GM18502 (cell line): Measurements from ENCODE around the gene GPR15LG.
"Not testable (repeated sequence)": the region's sequence is repeated elsewhere in the genome, so short reads cannot be mapped to it uniquely, and the experiment has no call there.

Experiments
- ATAC-seq: cut with Tn5 transposase; IDR thresholded peaks from one replicate; pipeline ENCODE4 v1.9.1; 2021; ENCODE audit warnings: mild to moderate bottlenecking; ENCODE audit not compliant: unreplicated experiment, poor library complexity

Gene GPR15LG

DNA sequence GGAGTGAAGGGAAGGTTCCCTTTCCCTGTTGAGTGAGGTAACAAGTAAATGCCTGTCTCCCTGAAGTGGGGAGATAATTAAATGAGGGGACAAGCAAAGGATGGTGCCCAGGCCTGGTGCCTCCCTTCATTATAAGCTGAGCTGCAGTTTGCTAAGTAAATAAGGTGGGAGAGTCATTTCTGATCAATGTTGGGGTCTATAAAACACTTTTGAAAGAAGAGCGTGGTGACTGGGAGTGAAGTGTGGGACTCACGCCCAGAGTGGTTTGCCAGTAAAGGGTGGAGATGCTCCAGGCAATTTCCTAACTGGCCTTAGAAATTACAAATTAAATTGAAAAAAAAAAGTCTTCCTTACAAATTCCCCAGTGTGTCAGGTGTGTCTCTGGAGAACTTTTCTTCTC is 9.6 kb upstream of the GPR15LG start:
- no peak for ATAC-seq

DNA sequence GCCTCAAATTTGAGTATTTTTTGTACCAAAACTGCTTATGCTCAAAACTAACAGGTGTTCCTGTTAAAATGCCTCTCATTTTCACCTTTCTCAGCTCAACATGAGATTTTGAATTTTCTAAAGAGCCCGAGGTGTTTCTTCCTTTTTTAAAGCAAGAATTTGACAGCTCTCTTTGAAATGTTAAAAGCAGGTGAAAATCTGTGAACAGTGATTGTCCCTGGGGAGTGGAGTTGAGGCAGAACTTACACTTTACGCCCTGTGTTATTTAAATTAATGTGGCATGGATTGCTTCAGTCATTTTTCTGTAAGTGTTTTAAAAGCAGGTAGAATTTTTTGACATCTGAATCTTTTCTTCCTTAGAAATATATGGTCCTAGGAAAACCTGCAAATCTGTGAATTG is 9.2 kb upstream of the GPR15LG start:
- no peak for ATAC-seq

DNA sequence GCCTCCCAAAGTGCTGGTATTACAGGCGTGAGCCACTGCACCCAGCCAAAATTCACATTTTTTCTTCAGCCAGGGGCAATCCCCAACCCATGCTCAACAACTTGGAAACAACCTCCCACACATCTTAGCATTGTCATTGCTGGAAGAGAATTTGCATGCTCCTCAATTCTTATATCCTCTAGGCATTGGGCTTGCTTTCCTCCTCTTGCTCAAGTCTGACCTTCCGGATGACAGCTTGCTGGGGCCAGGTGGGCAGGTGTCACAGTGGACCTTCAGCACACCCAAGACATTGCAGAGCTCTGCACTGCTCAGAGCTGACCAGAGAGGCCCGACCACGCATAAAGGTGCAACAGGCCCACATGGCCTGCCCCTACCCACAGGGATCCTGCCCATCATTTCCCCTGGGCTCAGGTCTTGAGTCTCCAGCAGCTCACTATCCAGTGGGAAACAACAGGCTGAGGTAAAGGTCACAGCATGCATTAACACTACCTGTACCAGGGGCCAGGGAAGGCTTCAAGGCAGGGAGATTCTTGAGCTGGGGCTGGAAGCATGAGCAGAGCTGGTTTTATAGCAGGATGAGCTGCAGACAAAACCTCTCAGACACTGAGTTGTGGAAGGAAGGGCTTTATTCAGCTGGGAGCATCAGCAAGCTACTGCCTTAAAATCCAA is 6.8 kb upstream of the GPR15LG start:
- ATAC-seq = peak; percentile 67

DNA sequence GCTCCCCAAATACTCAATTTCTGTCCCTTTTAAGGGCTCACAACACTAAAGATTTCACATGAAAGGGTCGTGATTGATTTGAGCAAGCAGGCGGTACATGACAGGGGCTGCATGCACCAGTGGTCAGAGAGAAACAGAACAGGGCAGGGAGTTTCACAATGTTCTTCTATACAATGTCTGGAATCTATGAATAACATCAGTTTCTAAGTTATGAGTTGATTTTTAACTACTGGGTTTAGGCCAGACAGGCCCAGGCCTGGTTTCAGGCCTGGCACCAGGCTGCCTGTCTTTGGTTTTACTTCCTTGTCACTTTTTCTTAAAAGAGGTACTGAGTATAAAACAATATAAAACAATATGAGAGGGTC is 6.3 kb upstream of the GPR15LG start:
- peak; percentile 15 for ATAC-seq

DNA sequence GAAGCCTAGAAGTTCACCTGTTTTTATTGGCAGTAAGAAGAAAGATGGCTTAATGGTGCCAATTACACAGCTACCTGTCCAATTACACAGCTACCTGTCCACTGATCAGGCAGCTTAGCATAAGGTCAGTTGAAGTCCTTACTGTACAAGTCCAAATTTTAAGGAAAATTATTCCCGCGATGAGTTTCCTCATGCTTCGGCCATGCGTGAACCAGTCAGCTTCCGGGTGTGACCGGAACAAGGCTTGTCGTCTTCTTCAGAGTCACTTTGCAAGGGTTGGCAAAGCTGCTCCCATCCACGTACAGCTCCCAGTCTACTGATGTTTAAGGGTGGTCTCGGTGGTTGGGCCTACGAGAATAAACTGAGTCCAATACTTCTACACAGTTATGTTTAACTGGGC is 5.2 kb upstream of the GPR15LG start:
- ATAC-seq = not testable (repeated sequence)

DNA sequence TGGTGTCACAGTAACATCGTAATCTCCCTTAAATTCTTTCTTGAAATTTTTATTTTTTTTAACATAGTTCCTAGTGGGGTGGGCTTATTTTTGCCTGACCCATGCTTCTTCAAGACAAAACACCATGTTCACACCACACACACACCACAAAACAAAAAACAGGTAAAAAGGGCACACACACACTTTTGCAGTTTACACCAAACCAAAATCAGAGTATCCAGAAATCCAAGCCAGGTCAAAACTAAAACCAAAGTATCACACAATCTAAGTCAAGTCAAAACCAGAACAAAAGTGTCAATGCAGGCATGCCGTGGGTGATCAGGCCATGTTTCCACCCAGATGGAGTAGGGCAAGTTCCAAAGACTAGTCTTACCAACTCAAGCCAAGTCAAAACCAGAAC is 2.4 kb upstream of the GPR15LG start:
- not testable (repeated sequence) for ATAC-seq

DNA sequence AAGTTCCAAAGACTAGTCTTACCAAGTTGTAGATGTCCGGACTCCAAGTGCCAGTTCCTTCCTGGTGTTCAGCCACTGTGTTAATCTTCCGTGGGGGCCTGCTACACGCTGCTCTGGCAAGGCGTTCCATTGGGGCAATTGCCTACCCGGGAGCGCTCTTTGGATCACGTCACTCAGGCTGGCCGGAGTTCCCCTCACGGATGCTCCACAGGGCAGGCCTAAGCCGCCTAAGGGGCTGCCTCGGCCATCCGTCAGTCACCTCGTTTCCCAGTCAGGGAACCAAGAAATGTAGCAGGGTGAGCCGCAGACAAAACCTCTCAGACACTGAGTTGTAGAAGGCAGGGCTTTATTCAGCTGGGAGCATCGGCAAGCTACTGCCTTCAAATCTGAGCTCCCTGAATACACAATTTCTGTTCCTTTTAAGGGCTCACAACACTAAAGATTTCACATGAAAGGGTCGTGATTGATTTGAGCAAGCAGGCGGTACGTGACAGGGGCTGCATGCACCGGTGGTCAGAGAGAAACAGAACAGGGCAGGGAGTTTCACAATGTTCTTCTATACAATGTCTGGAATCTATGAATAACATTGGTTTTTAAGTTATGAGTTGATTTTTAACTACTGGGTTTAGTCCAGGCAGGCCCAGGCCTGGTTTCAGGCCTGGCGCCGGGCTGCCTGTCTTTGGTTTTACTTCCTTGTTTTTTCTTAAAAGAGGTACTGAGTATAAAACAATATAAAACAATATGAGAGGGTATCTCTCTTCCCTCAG is 1.7 kb upstream of the GPR15LG start:
- peak; percentile 33 for ATAC-seq

DNA sequence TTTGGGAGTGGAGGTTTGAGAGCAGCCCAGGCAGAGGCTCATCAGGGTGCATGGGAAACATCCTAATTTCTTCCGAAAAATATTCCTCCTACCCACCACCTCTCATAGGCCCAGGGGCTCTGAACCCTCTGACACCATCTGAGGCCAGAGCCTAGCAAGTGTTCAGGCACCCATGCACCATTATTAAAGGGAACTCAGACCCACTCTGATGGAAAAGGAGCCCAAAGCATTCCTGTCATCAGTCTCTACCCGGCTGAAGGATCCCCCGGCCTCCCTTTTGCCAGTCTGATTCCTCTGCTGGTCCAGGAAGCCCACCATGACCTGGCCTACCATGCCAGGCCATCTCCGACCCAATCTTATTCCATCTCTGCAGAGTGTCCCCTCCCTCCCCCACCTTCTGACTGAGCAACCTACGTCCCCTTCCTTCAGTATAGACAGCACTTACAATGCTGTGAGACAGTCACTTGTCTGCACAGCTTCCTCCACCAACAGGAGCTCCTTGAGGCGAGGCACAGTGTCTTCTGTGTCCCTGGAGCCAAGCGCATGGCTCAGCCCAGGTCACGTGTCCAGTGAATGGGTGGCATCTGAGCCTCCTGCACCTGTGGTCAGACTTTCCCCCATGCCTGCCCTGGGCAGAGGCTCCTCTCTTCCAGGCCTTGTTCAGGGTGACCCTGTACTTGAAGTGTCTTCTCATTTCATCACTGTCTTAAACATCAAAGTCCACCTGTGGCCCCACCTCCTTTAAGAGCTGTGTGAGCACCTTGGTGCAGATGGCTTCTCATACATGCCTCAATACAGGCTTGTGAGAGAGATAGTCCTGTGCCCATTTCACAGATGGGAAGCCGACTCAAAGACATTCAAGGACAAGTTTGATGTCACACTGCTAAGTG is 889 bp upstream of the GPR15LG start:
- ATAC-seq = peak; percentile 74

DNA sequence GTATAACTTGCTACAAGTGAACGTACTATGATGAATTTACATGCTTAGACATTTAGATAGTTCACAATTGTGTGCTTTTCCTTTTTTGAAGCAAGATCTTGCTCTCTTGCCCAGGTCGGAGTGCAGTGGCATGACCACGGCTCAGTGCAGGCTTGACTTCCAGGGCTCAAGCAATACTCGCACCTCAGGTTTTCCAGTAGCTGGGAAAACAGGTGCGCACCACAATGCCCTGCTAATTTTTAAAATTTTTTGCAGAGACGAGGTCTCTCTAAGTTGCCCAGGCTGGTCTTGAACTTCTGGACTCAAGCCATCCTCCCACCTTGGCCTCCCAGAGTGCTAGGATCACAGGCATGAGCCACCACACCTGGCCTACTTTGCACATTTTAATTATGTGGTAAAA is 1.8 kb downstream of the GPR15LG start:
- ATAC-seq = no peak

DNA sequence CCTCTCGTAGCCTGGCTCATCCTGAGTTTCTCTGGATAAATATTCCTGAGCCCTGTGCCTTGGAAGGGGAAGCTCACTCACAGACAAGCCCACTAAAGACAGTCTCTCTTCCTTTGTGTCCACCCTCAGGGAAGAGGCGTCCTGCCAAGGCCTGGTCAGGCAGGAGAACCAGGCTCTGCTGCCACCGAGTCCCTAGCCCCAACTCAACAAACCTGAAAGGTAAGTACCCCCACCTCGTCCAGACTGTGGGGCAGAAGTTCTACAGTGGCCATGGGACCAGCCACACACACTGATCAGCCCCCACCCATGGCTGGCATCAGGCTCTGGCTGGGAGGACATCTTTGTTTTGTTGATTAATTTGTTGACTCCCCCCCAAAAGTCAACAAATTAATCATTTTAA is 2.8 kb downstream of the GPR15LG start:
- ATAC-seq = no peak

DNA sequence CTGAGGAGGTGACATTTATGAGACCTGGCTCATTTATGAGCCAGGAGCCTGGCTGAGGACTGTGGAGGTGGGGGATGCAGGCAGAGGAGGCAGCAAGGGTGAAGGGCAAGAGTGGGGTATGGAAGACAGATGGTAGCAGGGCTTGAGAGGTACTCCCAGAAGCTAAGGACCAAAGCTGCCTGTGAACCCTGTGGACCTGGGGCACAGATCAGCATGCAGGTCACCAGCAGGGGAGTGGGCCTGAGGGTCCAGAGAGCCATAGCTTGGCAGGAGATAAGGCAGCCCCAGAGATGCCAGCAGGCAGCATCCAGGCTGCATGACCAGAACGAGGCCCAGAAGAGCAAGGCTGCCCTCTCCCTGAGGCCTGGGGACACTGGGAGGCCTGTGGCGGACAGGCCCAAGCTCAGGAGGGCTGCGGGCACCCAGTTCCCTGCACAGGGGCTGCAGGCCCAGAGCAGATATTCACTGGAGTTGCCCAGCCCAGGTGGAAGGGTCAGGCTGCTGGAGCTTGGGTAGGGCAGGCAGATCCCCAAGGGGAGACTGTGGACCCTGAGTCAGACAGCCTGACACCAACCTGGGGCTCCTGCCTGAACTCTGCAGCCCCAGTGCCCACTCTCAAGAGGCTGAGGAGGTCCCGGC is 3.4 kb downstream of the GPR15LG start:
- ATAC-seq = no peak

DNA sequence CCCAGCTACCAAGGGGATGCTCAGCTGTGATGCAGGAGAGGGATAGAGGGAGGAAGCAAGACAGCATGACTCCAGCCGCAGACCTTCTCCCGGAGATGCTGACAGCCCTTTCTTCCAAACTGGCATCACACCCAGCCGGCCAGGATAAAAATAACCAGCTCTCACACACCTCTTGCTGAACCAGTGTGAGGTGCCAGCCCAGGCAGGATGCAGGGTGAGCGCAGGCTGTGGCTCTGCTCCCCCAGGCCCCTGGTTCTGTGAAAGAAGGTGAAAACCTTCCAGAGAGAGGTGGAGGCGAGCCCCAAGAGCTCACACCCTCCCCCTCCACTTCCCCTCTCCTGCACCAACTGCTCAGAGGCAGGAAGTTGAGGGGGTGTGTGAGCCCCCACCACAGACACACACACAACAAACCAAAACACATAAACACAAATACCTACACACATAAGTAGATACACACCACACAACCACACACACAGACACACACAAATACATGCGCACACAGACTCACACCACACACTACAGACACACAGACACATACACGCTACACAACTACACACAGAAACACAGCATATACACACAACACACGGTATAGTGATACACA is 4.0 kb downstream of the GPR15LG start:
- peak; percentile 46 for ATAC-seq

DNA sequence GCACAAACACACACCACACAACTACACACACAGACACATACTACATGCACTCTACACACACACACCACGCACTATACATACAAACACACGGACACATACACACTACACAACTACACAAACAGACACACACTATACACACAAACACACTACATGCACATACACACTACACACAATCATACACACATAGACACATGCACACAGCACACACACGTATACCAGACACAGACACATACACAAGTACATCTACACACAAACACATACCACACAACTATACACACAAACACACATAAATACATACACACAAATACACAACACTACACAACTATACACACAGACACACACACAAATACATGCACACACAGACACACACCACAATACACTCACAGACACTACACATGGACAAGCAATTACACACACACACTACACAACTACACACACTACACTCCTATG is 4.6 kb downstream of the GPR15LG start:
- ATAC-seq = no peak

DNA sequence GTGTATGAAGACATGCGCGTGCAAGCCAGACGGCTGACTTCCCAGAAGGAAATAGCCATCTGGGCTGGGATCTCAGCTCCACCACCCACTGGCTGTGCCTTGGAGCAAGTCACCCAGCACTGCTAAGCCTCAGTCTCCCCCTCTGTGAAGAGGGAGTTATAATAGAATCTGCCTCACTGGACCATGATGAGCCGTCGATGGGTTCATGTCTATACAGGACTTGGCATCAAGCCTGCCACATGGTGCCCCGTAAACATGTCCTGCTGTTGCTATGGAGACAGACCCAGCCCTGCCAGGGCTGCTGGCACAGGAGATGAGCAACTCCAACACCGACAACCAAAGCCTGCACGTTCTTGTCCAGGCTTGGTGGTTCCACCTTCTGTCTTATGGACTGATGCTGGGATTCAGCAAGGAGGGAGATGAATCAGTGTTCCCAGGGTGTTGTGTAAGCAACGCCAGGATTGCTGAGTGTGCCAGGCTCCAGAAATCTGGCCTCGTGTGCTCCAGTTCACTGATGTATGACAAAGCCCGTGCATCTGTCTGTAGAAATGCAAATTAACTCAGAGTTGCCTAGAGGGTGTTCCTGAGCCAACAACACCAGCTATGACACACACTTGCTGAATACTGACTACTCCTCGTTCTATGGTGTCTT is 5.6 kb downstream of the GPR15LG start:
- ATAC-seq = peak; percentile 93

DNA sequence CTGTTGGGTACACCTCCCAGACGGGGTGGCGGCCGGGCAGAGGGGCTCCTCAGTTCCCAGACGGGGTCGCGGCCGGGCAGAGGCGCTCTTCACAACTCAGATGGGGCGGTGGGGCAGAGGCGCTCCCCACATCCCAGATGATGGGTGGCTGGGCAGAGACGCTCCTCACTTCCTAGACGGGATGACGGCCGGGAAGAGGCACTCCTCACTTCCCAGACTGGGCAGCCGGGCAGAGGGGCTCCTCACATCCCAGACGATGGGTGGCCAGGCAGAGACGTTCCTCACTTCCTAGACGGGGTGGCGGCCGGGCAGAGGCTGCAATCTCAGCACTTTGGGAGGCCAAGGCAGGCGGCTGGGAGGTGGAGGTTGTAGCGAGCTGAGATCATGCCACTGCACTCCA is 6.8 kb downstream of the GPR15LG start:
- not testable (repeated sequence) for ATAC-seq

DNA sequence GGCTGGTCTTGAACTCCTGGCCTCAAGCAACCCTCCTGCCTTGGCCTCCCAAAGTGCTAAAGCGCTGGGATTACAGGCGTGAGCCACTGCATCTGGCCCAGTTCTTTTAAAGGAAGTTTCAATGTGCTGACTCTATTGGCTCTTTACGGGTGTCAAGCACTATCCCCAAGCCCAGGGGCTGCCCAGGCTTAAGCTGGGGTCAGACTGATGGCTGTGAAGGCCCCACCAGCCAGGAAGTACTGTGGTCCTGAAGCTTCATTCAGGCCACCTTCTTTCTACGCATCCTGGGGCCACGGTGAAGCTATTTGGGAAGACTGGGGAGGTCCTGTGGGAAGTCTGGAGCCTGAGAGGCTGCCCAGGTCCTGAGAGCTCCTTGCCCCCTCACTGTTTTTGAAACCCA is 8.0 kb downstream of the GPR15LG start:
- no peak for ATAC-seq

DNA sequence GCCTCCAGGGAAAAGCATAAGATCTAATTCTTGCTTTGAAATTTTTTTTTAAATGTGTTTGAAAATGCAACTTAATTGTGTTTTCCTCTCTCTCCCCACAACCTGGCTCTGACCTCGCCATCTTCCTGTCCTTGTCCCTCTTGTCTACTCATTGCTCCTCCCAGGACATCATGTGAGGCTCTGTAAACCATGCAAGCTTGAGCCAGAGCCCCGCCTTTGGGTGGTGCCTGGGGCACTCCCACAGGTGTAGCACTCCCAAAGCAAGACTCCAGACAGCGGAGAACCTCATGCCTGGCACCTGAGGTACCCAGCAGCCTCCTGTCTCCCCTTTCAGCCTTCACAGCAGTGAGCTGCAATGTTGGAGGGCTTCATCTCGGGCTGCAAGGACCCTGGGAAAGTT is 10.9 kb downstream of the GPR15LG start:
- ATAC-seq = peak; percentile 41

DNA sequence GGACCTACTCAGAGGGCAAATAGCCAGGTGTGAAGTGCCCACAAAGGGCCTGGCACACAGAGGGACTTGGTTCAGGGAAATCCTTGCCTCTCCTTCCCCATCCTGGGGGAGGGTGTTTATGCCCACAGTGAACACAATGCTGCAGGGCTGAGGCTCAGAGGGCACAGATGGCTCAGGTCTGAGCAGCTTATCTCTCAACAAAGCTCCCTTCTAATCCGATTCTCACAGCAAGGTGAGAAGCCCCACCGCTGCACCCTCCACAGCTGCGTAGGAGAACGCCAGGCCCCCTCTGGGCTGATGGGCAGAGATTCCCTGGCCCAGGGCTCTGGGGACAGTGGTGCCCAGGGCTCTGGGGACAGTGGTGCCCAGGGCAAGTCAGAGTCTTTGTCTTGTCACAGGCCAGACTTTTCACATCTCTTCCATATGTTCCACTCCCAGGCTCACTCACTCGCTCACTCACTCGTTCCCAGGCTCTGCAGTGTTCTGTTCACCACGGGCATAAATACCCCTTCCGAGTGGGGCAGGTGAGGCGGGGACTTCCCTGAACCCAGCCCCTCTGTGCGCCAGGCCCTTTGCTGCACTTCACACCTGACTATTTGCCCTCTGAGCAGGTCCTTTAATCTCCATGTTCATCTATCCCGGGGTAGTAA is 12.1 kb downstream of the GPR15LG start:
- no peak for ATAC-seq

DNA sequence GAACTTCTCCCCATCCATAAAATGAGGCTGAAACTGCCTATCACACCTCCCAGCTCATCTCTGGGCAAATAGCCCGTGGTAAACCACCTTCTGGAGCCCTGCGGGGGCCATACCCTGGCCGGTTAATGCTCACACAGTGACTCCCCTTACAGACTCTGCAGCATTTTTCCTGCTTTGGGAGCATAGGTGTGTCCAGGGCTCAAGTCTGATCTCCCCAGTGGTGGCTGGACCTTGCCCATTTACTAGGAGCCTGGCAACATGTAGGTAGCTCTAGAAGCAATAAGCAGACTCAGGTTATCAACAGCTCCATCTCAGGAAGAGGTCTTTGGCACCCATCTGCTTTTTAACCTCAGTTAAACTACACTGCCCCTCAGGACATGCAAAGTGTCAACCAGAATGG is 15.2 kb downstream of the GPR15LG start:
- no peak for ATAC-seq
